HG02885 (cell line): Measurements from ENCODE around the gene ABCB8.
A peak's percentile ranks its signal among the peaks of the same experiment; 100 is the strongest.

Experiments used
- ATAC-seq: cut with Tn5 transposase; IDR thresholded peaks from one replicate; pipeline ENCODE4 v1.9.1; 2021; ENCODE audit warnings: mild to moderate bottlenecking; ENCODE audit not compliant: unreplicated experiment, poor library complexity

The ABCB8 gene

DNA sequence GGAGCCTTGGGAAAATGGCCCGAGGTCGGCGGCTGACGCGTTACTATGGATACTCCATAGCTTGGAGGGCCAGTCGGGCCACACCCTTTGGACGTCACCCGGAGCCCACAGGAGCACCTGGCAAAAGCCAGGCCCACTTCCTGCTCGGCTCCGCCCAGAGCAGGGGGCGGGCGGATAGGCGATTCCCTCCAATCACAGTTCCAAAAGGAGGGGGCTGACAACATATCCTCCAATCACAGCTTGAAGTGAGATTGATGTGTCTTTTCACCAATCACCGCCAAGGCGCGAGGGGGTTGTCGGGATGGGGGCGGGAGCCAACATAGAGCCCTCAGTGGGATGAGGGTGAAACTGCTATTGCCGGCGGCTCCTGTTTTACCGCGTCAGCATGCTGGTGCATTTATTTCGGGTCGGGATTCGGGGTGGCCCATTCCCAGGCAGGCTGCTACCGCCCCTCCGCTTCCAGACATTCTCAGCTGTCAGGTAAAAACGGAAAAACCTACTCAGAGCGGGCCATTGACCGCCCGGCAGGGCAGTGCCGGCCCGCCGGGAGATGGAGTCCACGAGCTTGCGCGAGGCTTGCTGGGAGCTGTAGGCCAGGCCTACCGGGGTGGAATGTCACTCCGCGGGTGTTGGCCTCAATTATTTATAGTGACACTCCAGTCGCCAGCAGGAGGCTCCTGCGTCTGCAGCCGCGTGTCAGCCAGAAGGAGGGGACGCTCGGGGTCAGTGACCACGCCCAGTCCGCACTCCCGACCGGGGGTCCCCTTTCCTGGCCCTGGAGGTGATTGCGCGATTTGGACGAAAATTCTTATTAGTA, at the start of gene ABCB8:
TSS of gene ABCB8 (plus strand) at position 320 of the 817 bp plus-strand sequence. CDS start at position 386, 66 bp downstream.
- peak; percentile 97 for ATAC-seq

- ATAC-seq, result no peak
Observed at GRCh38 chr7:150979713-150980390, 48.4 kb upstream of the ABCB8 start.

- ATAC-seq, result no peak
Observed at GRCh38 chr7:150980663-150981062, 47.6 kb upstream of the ABCB8 start.

DNA sequence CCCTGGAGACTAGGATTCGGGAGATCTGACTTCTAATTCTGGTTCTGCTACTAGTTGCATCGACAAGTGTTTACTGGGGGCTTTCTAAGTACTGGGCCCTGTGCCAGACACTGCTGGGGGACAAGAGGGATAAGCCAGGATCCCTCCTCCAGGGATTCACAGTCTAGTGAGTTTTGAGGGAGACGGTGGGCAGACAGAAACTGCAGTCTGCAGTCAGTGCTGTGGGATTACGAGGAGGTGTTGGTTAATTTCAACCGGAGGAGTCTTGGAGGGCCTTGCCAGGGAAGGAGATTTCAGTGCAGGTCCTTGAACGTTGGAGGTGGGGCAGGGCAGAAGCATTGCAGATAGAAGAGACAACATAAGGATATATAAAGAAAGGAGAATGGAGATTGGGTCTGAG, 46.6 kb upstream of the ABCB8 start:
- ATAC-seq, result no peak

- no peak for ATAC-seq
Observed at GRCh38 chr7:150982351-150982750, 45.9 kb upstream of the ABCB8 start.

- ATAC-seq, result no peak
Observed at GRCh38 chr7:150983893-150984368, 44.3 kb upstream of the ABCB8 start.

DNA sequence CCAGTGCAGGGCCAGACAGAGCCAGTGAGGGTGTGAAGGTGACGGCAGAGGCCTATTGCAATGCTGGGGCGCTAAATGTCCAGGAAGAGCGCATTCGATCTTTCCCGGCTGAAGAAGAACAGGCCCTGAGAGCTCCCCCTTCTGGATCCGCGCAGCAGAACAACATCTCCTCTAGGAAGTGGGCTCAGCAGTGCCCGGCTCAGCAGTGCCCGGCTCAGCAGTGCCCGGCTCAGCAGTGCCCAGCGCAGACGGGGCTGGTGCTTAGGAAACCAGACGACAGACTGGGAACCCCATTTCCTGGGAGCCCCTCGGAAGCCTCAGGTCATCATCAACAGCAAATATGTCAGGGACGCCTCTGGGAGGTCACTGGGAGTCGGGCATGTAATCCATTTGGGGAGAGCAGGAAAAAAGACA, 42.1 kb upstream of the ABCB8 start:
- ATAC-seq, result no peak

- ATAC-seq, result no peak
Observed at GRCh38 chr7:150986556-150986955, 41.7 kb upstream of the ABCB8 start.

DNA sequence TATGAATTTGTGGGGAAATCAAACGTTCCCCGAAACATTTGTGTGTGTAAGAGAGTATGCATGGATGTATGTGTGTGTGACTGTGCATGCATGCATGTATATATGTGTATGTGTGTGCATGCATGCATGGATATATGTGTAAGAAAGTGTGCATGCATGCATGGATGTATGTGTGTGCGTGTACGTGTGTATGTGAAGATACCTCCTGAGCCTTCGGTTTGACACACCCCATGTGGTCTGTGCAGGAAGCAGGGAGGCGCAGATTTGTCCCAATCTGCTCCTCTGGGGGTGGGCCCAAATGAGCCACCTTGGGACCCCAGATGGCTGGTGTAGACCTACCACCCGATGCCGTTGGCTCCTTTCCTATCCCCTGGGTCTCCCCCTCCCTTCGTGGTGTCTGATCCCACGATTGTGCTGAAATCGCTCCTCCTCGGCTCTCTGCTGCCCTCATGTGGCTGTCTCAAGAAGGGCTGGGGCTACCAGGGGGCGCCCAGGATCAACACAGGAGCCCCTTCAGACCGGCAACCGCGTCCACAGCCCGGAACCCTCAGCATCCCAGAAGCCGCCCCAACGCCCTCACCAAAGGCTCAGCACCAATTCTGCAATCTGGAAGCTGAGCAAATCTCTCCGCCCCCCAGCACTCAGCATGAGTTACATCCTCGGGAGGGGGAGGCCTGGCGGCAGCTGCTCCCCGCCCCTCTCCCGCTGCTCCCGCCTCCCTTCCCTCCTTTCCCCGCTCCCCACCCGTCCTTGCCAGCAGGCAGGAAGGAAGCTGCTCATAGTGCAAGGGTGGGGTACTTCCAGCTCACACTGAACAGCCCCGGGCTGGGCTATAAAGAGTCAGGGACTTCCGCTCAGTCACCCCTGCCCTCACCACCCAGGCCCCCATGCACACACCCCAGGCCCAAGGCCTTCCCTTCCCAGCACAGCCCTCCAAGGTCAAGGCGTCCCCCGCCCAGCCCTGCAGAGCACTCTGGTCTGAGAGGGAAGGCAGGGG, 39.7 kb upstream of the ABCB8 start:
- ATAC-seq, result no peak

- ATAC-seq, result no peak
Observed at GRCh38 chr7:150989456-150989855, 38.8 kb upstream of the ABCB8 start.

GRCh38 chr7:150990416-150991186, 37.6 kb upstream of the ABCB8 start, which contains the start of gene NOS3:
TSS of gene NOS3 (plus strand) at chr7:150991017. CDS start at chr7:150993804, 2,787 bp downstream.
- ATAC-seq, result no peak

- no peak for ATAC-seq
Observed at GRCh38 chr7:150992051-150992640, 36.1 kb upstream of the ABCB8 start.

GRCh38 chr7:150992833-150993302, 35.4 kb upstream of the ABCB8 start:
- peak; percentile 70 for ATAC-seq

- ATAC-seq, result no peak
Observed at GRCh38 chr7:150993511-150993910, 34.7 kb upstream of the ABCB8 start.

- ATAC-seq, result no peak
Observed at GRCh38 chr7:150994141-150994837, 34.0 kb upstream of the ABCB8 start.

GRCh38 chr7:150994838-150995510, 33.3 kb upstream of the ABCB8 start:
- ATAC-seq, result no peak

DNA sequence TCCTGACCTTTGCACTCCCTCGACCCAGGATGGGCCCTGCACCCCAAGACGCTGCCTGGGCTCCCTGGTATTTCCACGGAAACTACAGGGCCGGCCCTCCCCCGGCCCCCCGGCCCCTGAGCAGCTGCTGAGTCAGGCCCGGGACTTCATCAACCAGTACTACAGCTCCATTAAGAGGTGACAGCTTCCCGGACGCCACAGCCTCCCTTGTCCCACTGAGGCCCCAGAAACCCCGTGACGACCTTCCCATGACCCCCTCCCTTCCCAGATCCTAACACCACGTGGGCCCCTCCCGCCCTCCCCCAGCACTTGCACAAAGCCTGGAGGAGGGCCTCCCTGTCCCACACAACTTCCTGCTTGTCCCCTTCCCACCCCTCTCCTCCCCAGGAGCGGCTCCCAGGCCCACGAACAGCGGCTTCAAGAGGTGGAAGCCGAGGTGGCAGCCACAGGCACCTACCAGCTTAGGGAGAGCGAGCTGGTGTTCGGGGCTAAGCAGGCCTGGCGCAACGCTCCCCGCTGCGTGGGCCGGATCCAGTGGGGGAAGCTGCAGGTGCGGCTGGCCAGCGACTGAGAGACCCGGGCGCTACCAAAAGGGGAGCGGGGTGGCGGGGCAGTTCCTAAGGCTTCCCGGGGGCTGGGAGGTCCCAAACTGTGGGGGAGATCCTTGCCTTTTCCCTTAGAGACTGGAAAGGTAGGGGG, 31.7 kb upstream of the ABCB8 start:
- ATAC-seq, result no peak
